ENCODE results near the gene BMI1.
"Not testable (repeated sequence)": the region's sequence is repeated elsewhere in the genome, so short reads cannot be mapped to it uniquely, and the experiment has no call there.

BMI1 gene

GRCh38 chr10:22340329-22341189, 19.7 kb downstream of the BMI1 start:
- DNase-seq: peak; percentile 72 to 78

GRCh38 chr10:22341190-22341925, 20.5 kb downstream of the BMI1 start:
- peak in 1 of 2 donors; percentile 21 for DNase-seq

DNA sequence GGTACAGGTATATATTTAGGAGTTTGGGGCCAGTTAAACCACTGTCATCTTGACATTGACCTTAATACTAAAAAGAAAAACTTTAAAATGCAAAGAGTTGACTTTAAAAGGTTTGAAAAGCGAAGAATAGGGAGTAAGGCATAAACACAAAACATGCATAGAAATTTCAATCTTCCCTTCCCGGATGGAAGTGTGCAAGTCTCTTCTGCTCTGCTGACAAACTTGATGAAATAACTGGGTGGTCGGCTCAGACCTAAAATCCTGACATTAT, 21.0 kb downstream of the BMI1 start:
- DNase-seq: no peak

GRCh38 chr10:22342421-22342820, 21.5 kb downstream of the BMI1 start:
- DNase-seq: peak in 1 of 2 donors; percentile 9

GRCh38 chr10:22343731-22344130, 22.8 kb downstream of the BMI1 start:
- DNase-seq: no peak

- DNase-seq: peak in 1 of 2 donors; percentile 10
Observed at GRCh38 chr10:22344249-22344648, 23.4 kb downstream of the BMI1 start.

DNA sequence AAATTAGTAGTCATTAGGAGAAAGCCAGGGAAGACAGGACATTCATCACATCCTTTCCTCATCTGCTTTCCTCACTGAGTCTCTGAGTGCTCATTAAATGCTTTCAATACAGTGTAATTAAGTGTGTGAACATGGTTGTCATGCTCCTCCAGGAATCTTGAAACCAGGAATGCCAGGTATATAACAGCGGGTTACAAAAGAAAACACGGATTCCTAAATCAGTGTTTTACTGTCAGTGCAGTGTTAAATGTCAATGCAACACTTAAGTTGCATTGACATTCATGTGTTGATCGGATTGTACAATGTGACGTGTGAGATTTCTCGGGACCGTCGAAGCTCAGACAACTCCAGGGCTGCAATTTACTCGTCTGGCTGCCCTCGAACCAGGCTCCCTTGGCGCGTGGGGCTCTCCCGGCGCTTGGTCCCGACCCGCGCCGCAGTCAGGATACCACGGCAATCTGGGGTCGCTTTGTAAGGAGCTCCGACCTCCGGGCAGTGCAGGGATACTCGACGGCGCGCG, 23.9 kb downstream of the BMI1 start:
- DNase-seq: peak in 1 of 2 donors; percentile 6

GRCh38 chr10:22345301-22346095, 24.6 kb downstream of the BMI1 start, which contains the start of gene SPAG6:
Gene SPAG6, plus strand, starts transcription at chr10:22345496. Its CDS starts 116 bp downstream, at chr10:22345612.
- peak; percentile 53 to 77 for DNase-seq

- DNase-seq: no peak
Observed at GRCh38 chr10:22346096-22346661, 25.3 kb downstream of the BMI1 start.

DNA sequence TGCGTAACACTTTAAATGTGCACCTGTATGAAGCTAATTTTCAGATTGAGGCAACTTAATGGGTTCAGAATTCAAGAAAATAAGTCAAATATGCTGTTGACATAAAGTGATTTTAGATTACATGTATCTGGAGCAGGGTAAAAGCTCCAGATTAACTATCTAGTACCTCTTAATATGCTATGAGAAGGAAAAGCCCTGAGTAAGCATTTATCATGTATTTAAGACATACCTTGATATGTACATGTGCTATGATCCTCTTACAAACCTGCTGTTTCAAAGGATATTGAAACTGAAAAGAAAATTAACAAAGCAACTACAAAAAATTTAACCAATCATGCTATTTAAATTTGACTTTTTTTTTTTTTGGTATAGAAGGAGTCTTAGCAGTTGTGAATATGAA, 28.9 kb downstream of the BMI1 start:
- no peak for DNase-seq

- no peak for DNase-seq
Observed at GRCh38 chr10:22351131-22351703, 30.3 kb downstream of the BMI1 start.

GRCh38 chr10:22356324-22356873, 35.5 kb downstream of the BMI1 start:
- no peak for DNase-seq

DNA sequence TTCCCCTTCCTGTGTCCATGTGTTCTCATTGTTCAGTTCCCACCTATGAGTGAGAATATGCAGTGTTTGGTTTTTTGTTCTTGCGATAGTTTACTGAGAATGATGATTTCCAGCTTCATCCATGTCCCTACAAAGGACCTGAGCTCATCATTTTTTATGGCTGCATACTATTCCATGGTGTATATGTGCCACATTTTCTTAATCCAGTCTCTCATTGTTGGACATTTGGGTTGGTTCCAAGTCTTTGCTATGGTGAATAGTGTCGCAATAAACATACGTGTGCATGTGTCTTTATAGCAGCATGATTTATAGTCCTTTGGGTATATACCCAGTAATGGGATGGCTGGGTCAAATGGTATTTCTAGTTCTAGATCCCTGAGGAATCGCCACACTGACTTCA, 36.9 kb downstream of the BMI1 start:
- not testable (repeated sequence) for DNase-seq

DNA sequence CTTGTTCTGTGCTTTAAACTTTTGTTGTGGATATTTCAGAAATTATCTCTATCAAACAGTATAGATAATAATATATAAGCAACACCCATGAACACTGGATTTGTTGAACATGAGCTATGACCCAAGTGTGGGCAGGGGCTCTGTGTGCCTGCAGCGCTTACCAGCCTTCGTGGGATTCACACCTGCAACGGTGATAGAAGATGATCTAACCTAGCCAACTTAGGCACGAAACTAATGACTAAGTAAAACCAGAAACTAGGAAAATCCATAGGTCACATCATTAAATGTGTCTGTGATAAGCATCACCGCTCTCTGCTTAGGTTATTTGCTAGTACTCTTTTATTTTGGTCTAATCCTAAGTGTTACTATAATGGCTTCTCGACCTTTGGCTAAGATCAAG, 42.4 kb downstream of the BMI1 start:
- DNase-seq: no peak

DNA sequence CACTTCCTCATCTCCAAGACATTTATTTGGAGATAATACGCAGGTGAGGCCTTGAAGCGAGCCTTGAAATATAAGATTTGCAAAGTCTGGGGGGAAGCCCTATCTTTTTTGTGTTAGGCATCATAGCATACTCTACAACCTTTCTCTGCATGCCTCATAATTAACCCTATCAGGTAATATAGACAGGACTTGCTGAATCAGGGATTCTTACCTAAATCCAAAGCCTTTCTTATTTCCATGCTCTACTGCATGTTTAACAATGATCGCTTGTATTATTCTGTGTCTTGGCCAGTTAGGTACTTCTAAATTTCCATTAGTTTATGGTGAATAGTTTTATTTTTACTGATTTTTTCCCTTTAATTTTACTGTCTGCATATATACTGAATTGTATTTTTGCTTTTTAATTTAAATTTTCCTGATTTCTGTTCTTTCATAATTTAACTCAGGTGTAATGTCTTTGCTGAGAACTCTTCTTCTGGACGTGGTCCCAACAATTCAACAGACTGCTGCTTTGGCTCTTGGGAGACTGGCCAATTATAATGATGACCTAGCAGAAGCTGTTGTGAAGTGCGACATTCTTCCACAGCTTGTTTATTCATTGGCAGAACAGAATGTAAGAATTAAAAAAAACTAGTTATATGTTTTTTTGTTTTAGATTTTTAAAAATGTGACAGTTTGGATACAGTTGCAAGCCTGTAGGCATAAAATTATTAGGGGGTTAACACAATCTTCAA, 43.7 kb downstream of the BMI1 start:
- DNase-seq: no peak

DNA sequence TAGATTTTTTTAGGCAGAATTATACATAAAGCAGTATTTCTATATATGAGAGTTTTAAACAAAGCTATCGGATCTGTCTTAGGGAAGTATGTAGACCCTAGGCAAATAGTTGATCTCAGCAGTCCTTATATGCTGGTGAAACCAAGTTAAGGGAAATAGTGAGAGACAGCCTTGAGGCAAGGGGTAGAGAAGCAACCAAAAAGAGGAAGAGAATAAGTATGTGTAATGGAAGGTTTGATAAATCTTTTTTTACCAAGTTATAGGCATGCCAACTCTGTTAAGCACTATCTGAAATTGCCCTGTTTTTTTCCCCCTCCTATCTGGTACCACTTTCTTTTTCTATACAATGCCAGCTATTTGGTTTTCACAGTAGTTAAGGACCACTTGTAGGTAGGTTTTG, 44.3 kb downstream of the BMI1 start:
- no peak for DNase-seq

GRCh38 chr10:22365644-22366434, 44.9 kb downstream of the BMI1 start:
- no peak for DNase-seq

DNA sequence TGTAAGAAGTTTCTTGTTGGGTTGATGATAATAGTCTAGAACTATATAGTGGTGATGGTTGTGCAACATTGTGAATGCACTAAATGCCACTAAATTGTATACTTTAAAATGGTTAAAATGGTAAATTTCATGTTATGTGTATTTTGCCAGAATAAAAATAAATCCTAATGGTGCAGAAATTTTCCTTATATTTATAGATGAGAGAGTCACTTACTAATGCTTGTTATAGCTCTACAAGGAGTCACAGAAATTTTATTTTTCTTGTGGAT, 45.5 kb downstream of the BMI1 start:
- no peak for DNase-seq

- DNase-seq: no peak
Observed at GRCh38 chr10:22366771-22367170, 45.9 kb downstream of the BMI1 start.

GRCh38 chr10:22367471-22367870, 46.6 kb downstream of the BMI1 start:
- DNase-seq: no peak

- no peak for DNase-seq
Observed at GRCh38 chr10:22368402-22368801, 47.5 kb downstream of the BMI1 start.
